Hepatocyte (in vitro differentiated cells): Measurements from ENCODE around the gene NUP153. TPM values are rescaled to one million over a fixed set of nuclear protein-coding genes. Genes with fewer than 3 reads are reported as not detected.
"Not testable (repeated sequence)": the region's sequence is repeated elsewhere in the genome, so short reads cannot be mapped to it uniquely, and the experiment has no call there.

Source experiments
- DNase-seq: peaks from one replicate; pipeline ENCODE4 v3.0.0-alpha.2; 2016; ENCODE audit warnings: low spot score
- H2AFZ ChIP-seq: fragments of 200-600 bp; sonication (generic); 2 replicates; pipeline ENCODE4 v1.6.0; 2016; ENCODE audit warnings: antibody characterized with exemption, mild to moderate bottlenecking
- H3K27ac ChIP-seq: fragments of 200-600 bp; sonication (generic); 2 replicates; pipeline ENCODE4 v1.5.1; 2016; ENCODE audit warnings: mild to moderate bottlenecking
- H3K27me3 ChIP-seq: fragments of 200-600 bp; sonication (generic); 2 replicates; pipeline ENCODE4 v1.6.1; 2016
- H3K36me3 ChIP-seq: fragments of 200-600 bp; sonication (generic); replicated peaks from 2 replicates; pipeline ENCODE4 v1.5.1; 2016; ENCODE audit warnings: low read depth; ENCODE audit not compliant: insufficient read depth
- H3K4me1 ChIP-seq: fragments of 200-600 bp; sonication (generic); 2 replicates; pipeline ENCODE4 v1.5.1; 2016; ENCODE audit warnings: mild to moderate bottlenecking, moderate library complexity; ENCODE audit not compliant: insufficient read depth
- H3K4me2 ChIP-seq: fragments of 200-600 bp; sonication (generic); 2 replicates; pipeline ENCODE4 v1.6.0; 2016
- H3K4me3 ChIP-seq: fragments of 200-600 bp; sonication (generic); 2 replicates; pipeline ENCODE4 v1.5.1; 2016; ENCODE audit warnings: mild to moderate bottlenecking
- H3K79me2 ChIP-seq: fragments of 200-600 bp; sonication (generic); 2 replicates; pipeline ENCODE4 v1.6.0; 2017; ENCODE audit warnings: mild to moderate bottlenecking
- H3K9me2 ChIP-seq: fragments of 200-600 bp; sonication (generic); replicated peaks from 2 replicates; pipeline ENCODE4 v1.6.0; 2017; ENCODE audit warnings: mild to moderate bottlenecking; ENCODE audit not compliant: insufficient read depth
- H3K9me3 ChIP-seq: fragments of 200-600 bp; sonication (generic); 2 replicates; pipeline ENCODE4 v1.5.1; 2016; ENCODE audit warnings: low read depth, mild to moderate bottlenecking
- H4K20me1 ChIP-seq: fragments of 200-600 bp; sonication (generic); 2 replicates; pipeline ENCODE4 v1.6.0; 2016; ENCODE audit warnings: mild to moderate bottlenecking; ENCODE audit not compliant: insufficient read depth, poor library complexity, severe bottlenecking
- EZH2 ChIP-seq: fragments of 200-600 bp; sonication (generic); IDR thresholded peaks from 2 replicates; pipeline ENCODE4 v1.6.1; 2016; ENCODE audit warnings: antibody characterized with exemption, mild to moderate bottlenecking, borderline replicate concordance
- EZH2phosphoT487 ChIP-seq: fragments of 200-600 bp; sonication (generic); IDR thresholded peaks from one replicate; pipeline ENCODE4 v1.6.1; 2018; ENCODE audit warnings: antibody characterized with exemption, mild to moderate bottlenecking, low read depth, moderate library complexity; ENCODE audit not compliant: unreplicated experiment, severe bottlenecking
- WGBS: methylation state at CpG from one replicate; pipeline ENCODE4 v1.1.6; 2016; ENCODE audit warnings: low lambda C conversion rate; ENCODE audit errors: missing lambda C conversion rate; 5-methylcytosine and 5-hydroxymethylcytosine counted together
- polyA plus RNA-seq: library from polyadenylated mRNA; unstranded; fragments of >200 nt; fragmentation: Nextera tagmentation; extraction: Ambion mirVana; gene quantifications from 2 replicates; pipeline ENCODE4 v1.2.1, GENCODE V29; 2016
- total RNA-seq: library from RNA; depleted of rRNA; stranded (reverse); fragments of >200 nt; gene quantifications from 2 replicates; pipeline ENCODE4 v1.2.3, GENCODE V29; 2014
- TF ChIP-seq, protein P1 (sequence below): fragments of 200-600 bp; sonication (generic); IDR thresholded peaks from 2 replicates; pipeline ENCODE4 v1.5.1; 2016; ENCODE audit warnings: antibody characterized with exemption, mild to moderate bottlenecking; ENCODE audit not compliant: poor library complexity

NUP153 gene
- total and polyA plus RNA-seq, 2 experiments from 2014 or later, result 7.9 to 31.1 TPM

DNA sequence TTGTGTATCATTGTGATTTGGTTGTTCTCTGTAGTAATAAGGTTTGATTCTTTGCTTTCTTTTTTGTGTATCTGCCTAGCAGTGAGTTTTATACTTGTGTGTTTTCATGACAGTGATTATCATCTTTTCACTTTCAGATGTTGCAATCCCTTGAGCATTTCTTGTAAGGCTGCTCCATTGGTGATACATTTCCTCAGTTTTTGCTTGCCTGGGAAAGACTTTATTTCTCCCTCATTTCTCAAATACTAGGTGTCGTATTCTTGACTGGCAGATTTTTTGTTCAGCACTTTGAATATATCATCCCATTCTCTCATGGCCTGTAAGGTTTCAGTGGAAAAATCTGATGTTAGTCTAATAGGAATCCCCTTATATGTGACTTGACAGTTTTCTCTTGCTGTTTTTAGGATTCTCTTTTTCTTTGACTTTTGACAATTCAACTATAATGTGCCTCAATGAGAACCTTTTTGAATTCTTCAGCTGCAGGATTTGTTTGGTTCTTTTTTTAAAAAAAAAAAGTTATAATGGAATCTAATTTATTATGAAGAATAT, 31.1 kb upstream of the NUP153 start:
- H3K9me3 ChIP-seq, result no peaks in the 10 kb centered on the region
- no peaks in the 10 kb centered on the region for H4K20me1 ChIP-seq
- H3K4me2 ChIP-seq, result no peak overlapping the region
- H2AFZ ChIP-seq, result no peak overlapping the region
- no peak for TF ChIP-seq EZH2phosphoT487
- TF ChIP-seq, protein P1, sequence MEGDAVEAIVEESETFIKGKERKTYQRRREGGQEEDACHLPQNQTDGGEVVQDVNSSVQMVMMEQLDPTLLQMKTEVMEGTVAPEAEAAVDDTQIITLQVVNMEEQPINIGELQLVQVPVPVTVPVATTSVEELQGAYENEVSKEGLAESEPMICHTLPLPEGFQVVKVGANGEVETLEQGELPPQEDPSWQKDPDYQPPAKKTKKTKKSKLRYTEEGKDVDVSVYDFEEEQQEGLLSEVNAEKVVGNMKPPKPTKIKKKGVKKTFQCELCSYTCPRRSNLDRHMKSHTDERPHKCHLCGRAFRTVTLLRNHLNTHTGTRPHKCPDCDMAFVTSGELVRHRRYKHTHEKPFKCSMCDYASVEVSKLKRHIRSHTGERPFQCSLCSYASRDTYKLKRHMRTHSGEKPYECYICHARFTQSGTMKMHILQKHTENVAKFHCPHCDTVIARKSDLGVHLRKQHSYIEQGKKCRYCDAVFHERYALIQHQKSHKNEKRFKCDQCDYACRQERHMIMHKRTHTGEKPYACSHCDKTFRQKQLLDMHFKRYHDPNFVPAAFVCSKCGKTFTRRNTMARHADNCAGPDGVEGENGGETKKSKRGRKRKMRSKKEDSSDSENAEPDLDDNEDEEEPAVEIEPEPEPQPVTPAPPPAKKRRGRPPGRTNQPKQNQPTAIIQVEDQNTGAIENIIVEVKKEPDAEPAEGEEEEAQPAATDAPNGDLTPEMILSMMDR, result no peak
- TF ChIP-seq EZH2, result no peak
- DNase-seq, result no peak
- H3K79me2 ChIP-seq, result no peaks in the 10 kb centered on the region
- 86% methylated on average over 1 of the region's 1 CpG for WGBS
- no peaks in the 10 kb centered on the region for H3K27me3 ChIP-seq
- no peak overlapping the region for H3K27ac ChIP-seq
- no peaks in the 10 kb centered on the region for H3K4me1 ChIP-seq
- no peaks in the 10 kb centered on the region for H3K36me3 ChIP-seq
- no peak overlapping the region for H3K4me3 ChIP-seq
- H3K9me2 ChIP-seq, result no peaks in the 10 kb centered on the region

- not testable (repeated sequence) for H3K9me2 ChIP-seq, H3K4me1 ChIP-seq, H4K20me1 ChIP-seq, H3K9me3 ChIP-seq, DNase-seq, H3K4me3 ChIP-seq, H3K36me3 ChIP-seq, H3K79me2 ChIP-seq, H2AFZ ChIP-seq, H3K27ac ChIP-seq, H3K4me2 ChIP-seq, H3K27me3 ChIP-seq
- no CpG with 5 or more reads among the region's 27 CpGs for WGBS
Measured at GRCh38 chr6:17735311-17735710, 28.6 kb upstream of the NUP153 start.

DNA sequence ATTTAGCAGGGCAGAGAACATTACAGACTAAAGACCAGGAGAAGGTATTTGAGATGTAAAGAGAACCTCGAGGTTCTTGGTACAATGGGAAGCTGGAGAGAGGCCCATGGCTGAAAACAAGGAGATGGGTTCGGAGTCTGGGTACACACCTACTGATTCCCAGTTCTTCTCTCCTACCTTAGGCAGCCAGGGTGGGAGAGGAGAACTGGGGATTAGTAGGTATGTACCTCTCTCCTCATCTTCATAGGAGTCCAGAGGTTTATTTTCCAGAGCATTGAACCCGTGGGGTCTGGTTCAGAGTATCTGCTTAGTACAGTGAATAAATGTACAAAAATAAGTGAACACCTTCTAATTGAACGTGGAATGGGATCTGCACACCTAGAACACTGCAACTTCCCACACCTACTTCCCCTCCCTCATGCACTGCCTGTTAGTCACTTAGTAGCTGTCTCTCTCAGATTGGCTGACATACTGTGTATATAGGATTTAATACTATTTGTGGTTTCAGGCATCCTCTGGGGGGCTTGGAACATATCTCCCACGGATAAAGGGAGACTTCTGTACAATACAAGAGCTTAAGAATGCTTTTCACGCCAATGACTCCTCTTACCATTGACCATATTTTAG, 23.5 kb upstream of the NUP153 start:
- TF ChIP-seq EZH2phosphoT487, result no peak
- TF ChIP-seq, protein P1, result no peak
- no peak for TF ChIP-seq EZH2
- 84% methylated on average over 6 of the region's 6 CpGs for WGBS

DNA sequence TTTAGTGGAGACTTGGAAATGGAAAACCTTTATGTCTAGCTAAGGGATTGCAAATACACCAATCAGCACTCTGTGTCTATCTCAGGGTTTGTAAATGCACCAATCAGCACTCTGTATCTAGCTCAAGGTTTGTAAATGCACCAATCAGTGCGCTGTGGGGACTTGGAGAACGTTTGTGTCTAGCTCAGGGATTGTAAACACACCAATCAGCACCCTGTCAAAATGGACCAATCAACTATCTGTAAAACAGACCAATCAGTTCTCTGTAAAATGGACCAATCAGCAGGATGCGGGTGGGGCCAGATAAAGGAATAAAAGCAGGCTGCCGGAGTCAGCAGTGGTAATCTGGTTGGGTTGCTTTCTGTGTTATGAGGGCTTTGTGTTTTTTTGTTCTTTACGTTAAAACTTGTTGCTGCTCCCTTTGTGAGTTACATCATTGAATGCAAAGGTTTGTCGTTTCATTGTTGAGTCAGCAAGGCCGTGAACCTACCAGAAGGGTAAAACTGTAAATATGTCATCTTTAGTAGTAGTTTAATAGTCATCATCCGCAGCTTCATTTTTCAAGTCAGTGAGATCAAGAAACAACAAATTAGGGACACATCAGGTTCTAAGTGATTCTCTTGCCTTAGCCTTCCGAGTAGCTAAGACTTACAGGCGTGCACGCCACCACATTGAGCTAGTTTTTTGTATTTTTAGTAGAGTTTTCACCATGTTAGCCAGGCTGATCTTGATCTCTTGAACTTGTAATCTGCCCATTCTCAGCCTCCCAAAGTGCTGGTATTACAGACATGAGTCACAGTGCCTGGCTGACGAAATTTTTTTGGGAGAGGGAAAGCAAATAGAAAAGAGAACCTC, 22.7 kb upstream of the NUP153 start:
- 91% methylated on average over 12 of the region's 12 CpGs for WGBS
- Histone ChIP-seq H3K9me2 (no peaks in the 10 kb centered on the region), H2AFZ (no peak overlapping the region), H3K4me1 (no peaks in the 10 kb centered on the region), H3K4me3 (no peak overlapping the region), H3K4me2 (no peak overlapping the region), H3K79me2 (no peaks in the 10 kb centered on the region), H3K27ac (no peak overlapping the region), H3K9me3 (no peaks in the 10 kb centered on the region), H3K27me3 (no peaks in the 10 kb centered on the region), H4K20me1 (no peaks in the 10 kb centered on the region), H3K36me3 (no peaks in the 10 kb centered on the region)
- TF ChIP-seq EZH2phosphoT487 (no peak), EZH2 (no peak)
- TF ChIP-seq, protein P1, result no peak
- DNase-seq, result no peak

More for the DNA sequence above, 23.5 kb upstream of the NUP153 start:
- H3K27ac ChIP-seq, result no peak overlapping the region
- H3K4me3 ChIP-seq, result no peak overlapping the region
- no peaks in the 10 kb centered on the region for H3K4me1 ChIP-seq
- DNase-seq, result no peak
- H3K27me3 ChIP-seq, result no peaks in the 10 kb centered on the region
- H3K79me2 ChIP-seq, result no peaks in the 10 kb centered on the region
- H4K20me1 ChIP-seq, result no peaks in the 10 kb centered on the region
- no peak overlapping the region for H3K4me2 ChIP-seq
- no peaks in the 10 kb centered on the region for H3K36me3 ChIP-seq
- no peaks in the 10 kb centered on the region for H3K9me2 ChIP-seq
- H3K9me3 ChIP-seq, result no peaks in the 10 kb centered on the region
- H2AFZ ChIP-seq, result no peak overlapping the region
